Activated CD4-positive, alpha-beta T cell treated with anti-CD3 and anti-CD28 coated beads for 48 hours (primary cell): ENCODE measurements around the gene BRWD1.

Experiments
- DNase-seq: peaks from one replicate; pipeline ENCODE4 v3.0.0-alpha.2; 2020

The BRWD1 gene

GRCh38 chr21:39326607-39327307, 13.3 kb upstream of the BRWD1 start:
- no peak for DNase-seq

- DNase-seq: no peak
Measured at GRCh38 chr21:39325458-39325857, 12.0 kb upstream of the BRWD1 start.

GRCh38 chr21:39321424-39321823, 8.0 kb upstream of the BRWD1 start:
- no peak for DNase-seq

- DNase-seq: no peak
Measured at GRCh38 chr21:39319814-39320332, 6.4 kb upstream of the BRWD1 start.

GRCh38 chr21:39319251-39319756, 5.9 kb upstream of the BRWD1 start:
- no peak for DNase-seq

- DNase-seq: no peak
Measured at GRCh38 chr21:39318091-39318959, 4.9 kb upstream of the BRWD1 start.

- DNase-seq: no peak
Measured at GRCh38 chr21:39317134-39318090, 4.0 kb upstream of the BRWD1 start.

- DNase-seq: no peak
Measured at GRCh38 chr21:39316729-39317128, 3.3 kb upstream of the BRWD1 start.

GRCh38 chr21:39315603-39316445, 2.4 kb upstream of the BRWD1 start:
- no peak for DNase-seq

- peak; percentile 65 for DNase-seq
Measured at GRCh38 chr21:39314143-39315027, 953 bp upstream of the BRWD1 start.

GRCh38 chr21:39313042-39313570, 326 bp downstream of the BRWD1 start:
- DNase-seq: peak; percentile 47

GRCh38 chr21:39312112-39313041, 1.1 kb downstream of the BRWD1 start:
- peak; percentile 96 for DNase-seq

GRCh38 chr21:39311164-39311563, 2.3 kb downstream of the BRWD1 start:
- no peak for DNase-seq

GRCh38 chr21:39307466-39307865, 6.0 kb downstream of the BRWD1 start:
- no peak for DNase-seq

- no peak for DNase-seq
Measured at GRCh38 chr21:39300587-39300986, 12.8 kb downstream of the BRWD1 start.

- DNase-seq: no peak
Measured at GRCh38 chr21:39296891-39297290, 16.5 kb downstream of the BRWD1 start.

GRCh38 chr21:39288987-39289386, 24.4 kb downstream of the BRWD1 start:
- DNase-seq: no peak

GRCh38 chr21:39282911-39283310, 30.5 kb downstream of the BRWD1 start:
- DNase-seq: no peak

GRCh38 chr21:39281853-39282252, 31.6 kb downstream of the BRWD1 start:
- DNase-seq: no peak
